HepG2 (cell line): ENCODE results near the gene ATP1A1. TPM values are rescaled to one million over a fixed set of nuclear protein-coding genes. Genes with fewer than 3 reads are reported as not detected.

ENCODE experiments used
- ATAC-seq: fragments of 200-7000 bp; cut with Tn5 transposase; 3 replicates; pipeline ENCODE4 v1.9.1; 2020; ENCODE audit warnings: mild to moderate bottlenecking, moderate library complexity
- BruUV-seq: library from RNA; stranded (reverse); fragments of 400-500 nt; replicated peaks from 2 replicates; lab custom pipeline; 2021; lab: Mats Ljungman, UMichigan
- CTCF ChIA-PET: fragments of 300-600 bp; formaldehyde crosslinking; extraction: SDS; loops from one replicate; lab custom pipeline; 2021; ENCODE audit warnings: low total read pairs, inconsistent platforms, low intra/inter-chr PET ratio; lab: Yijun Ruan, JAX
- POLR2A ChIA-PET: fragments of 350-600 bp; sonication (Branson Sonifier 250); formaldehyde crosslinking; loops from one replicate; lab custom pipeline; 2020; ENCODE audit warnings: antibody characterized with exemption, inconsistent platforms; lab: Yijun Ruan, JAX
- DNase-seq: peaks from one replicate; pipeline ENCODE4 v3.0.0-alpha.2; 2015; ENCODE audit warnings: low spot score
- FAIRE-seq: peaks from 3 replicates; lab custom pipeline; 2011; peaks lifted over from hg19 to GRCh38; lab: Jason Lieb, UNC
- H2AFZ ChIP-seq: one replicate; pipeline ENCODE4 v1.6.1; 2011; ENCODE audit warnings: low read length, inconsistent platforms
- H3K27ac ChIP-seq: fragments of 300-600 bp; 3 replicates; pipeline ENCODE4 v1.8.0; 2011; ENCODE audit warnings: mixed run types, mild to moderate bottlenecking, mixed read lengths, low read length, inconsistent platforms; ENCODE audit not compliant: insufficient read depth; ENCODE audit errors: extremely low read length
- H3K27me3 ChIP-seq, 2 experiments: fragments of 200-600 bp in 1 of 2; 2 replicates in 1 of 2; 3 replicates in 1 of 2; pipeline versions ENCODE4 v1.6.0 to v1.8.0; 2011; ENCODE audit warnings: low read length in 2 of 2, mild to moderate bottlenecking in 2 of 2, moderate library complexity in 2 of 2, inconsistent platforms in 1 of 2; ENCODE audit not compliant: insufficient read depth in 2 of 2, control insufficient read depth in 1 of 2
- H3K36me3 ChIP-seq, 2 experiments: fragments of 200-600 bp in 1 of 2; replicated peaks in 1 of 2; 2 replicates in 1 of 2; 3 replicates in 1 of 2; pipeline versions ENCODE4 v1.5.1 to v1.8.0; 2011; ENCODE audit warnings: low read length in 2 of 2, inconsistent platforms in 1 of 2; ENCODE audit not compliant: insufficient read depth in 2 of 2, control insufficient read depth in 1 of 2
- H3K4me1 ChIP-seq: 2 replicates; pipeline ENCODE4 v1.5.1; 2012; ENCODE audit warnings: low read length, inconsistent platforms; ENCODE audit not compliant: insufficient read depth
- H3K4me2 ChIP-seq: 2 replicates; pipeline ENCODE4 v1.6.0; 2011; ENCODE audit warnings: low read depth, low read length, inconsistent platforms
- H3K4me3 ChIP-seq, 3 experiments: fragments of 200-600 bp in 1 of 3; sonication (generic), shearing (Covaris generic) in 1 of 3; replicated peaks in 1 of 3; 2 replicates each; pipeline ENCODE4 v1.5.1; 2011 to 2016; ENCODE audit warnings: low read length in 3 of 3, inconsistent platforms in 2 of 3, low read depth in 2 of 3, mild to moderate bottlenecking in 2 of 3, control low read depth in 1 of 3, mixed read lengths in 1 of 3; ENCODE audit not compliant: insufficient read depth in 1 of 3
- H3K79me2 ChIP-seq: one replicate; pipeline ENCODE4 v1.6.1; 2011; ENCODE audit warnings: low read length, inconsistent platforms; ENCODE audit not compliant: insufficient read depth
- H3K9ac ChIP-seq: 2 replicates; pipeline ENCODE4 v1.6.0; 2011; ENCODE audit warnings: mild to moderate bottlenecking, low read depth, low read length, inconsistent platforms; ENCODE audit not compliant: insufficient read depth
- H3K9me3 ChIP-seq: 2 replicates; pipeline ENCODE4 v1.5.1; 2012; ENCODE audit warnings: mild to moderate bottlenecking, low read length
- H4K20me1 ChIP-seq: 2 replicates; pipeline ENCODE4 v1.6.0; 2011; ENCODE audit warnings: inconsistent platforms, mild to moderate bottlenecking, low read length, moderate library complexity; ENCODE audit not compliant: insufficient read depth
- ASH2L ChIP-seq: fragments of 300-600, 200-600 bp; sonication (generic); IDR thresholded peaks from 2 replicates; pipeline ENCODE4 v1.7.0; 2017; ENCODE audit warnings: low read depth, mild to moderate bottlenecking, moderate library complexity, mixed read lengths, low read length; ENCODE audit not compliant: insufficient read length
- CHD4 ChIP-seq: fragments of 200-600 bp; sonication (generic); IDR thresholded peaks from 2 replicates; pipeline ENCODE4 v1.7.0; 2017; ENCODE audit warnings: mild to moderate bottlenecking, low read length, borderline replicate concordance
- FOXO1 ChIP-seq: sonication (generic); formaldehyde crosslinking; IDR thresholded peaks from 2 replicates; pipeline ENCODE4 v1.4.0; 2020; ENCODE audit warnings: missing genetic modification reagents
- JDP2 ChIP-seq: sonication (generic); formaldehyde crosslinking; IDR thresholded peaks from 2 replicates; pipeline ENCODE4 v1.8.1; 2022; ENCODE audit warnings: missing genetic modification reagents, borderline replicate concordance
- NFRKB ChIP-seq: fragments of 450-650 bp; IDR thresholded peaks from 2 replicates; pipeline ENCODE4 v1.6.1; 2017
- ONECUT2 ChIP-seq: sonication (generic); formaldehyde crosslinking; IDR thresholded peaks from 2 replicates; pipeline ENCODE4 v1.4.0; 2020; ENCODE audit warnings: missing genetic modification reagents
- POLR2AphosphoS2 ChIP-seq: IDR thresholded peaks from 2 replicates; pipeline ENCODE4 v1.6.1; 2011; ENCODE audit warnings: low read depth, low read length, improper control_type of control experiment
- SRSF4 ChIP-seq: fragments of 200-400 bp; formaldehyde crosslinking; IDR thresholded peaks from one replicate; pipeline ENCODE4 v1.6.1; 2018; ENCODE audit warnings: mild to moderate bottlenecking, low read depth, low read length, moderate library complexity; ENCODE audit not compliant: poor library complexity, severe bottlenecking
- TCF7L2 ChIP-seq: IDR thresholded peaks from 2 replicates; pipeline ENCODE4 v1.6.1; 2011; ENCODE audit warnings: mild to moderate bottlenecking, low read depth, low read length, moderate library complexity
- ZNF234 ChIP-seq: sonication (generic); formaldehyde crosslinking; conservative IDR thresholded peaks from 2 replicates; pipeline ENCODE4 v1.5.1; 2020; ENCODE audit warnings: mild to moderate bottlenecking, missing genetic modification reagents
- ZNF550 ChIP-seq: sonication (generic); formaldehyde crosslinking; IDR thresholded peaks from 2 replicates; pipeline ENCODE4 v1.4.0; 2020; ENCODE audit warnings: mild to moderate bottlenecking, missing genetic modification reagents, borderline replicate concordance
- ZNF616 ChIP-seq: sonication (generic); formaldehyde crosslinking; IDR thresholded peaks from 2 replicates; pipeline ENCODE4 v1.5.0; 2020; ENCODE audit warnings: low read depth, mild to moderate bottlenecking, missing genetic modification reagents
- ZNF709 ChIP-seq: sonication (generic); formaldehyde crosslinking; IDR thresholded peaks from 2 replicates; pipeline ENCODE4 v1.5.0; 2020; ENCODE audit warnings: mild to moderate bottlenecking, missing genetic modification reagents
- ZNF816 ChIP-seq: sonication (generic); formaldehyde crosslinking; IDR thresholded peaks from 2 replicates; pipeline ENCODE4 v1.8.0; 2022; ENCODE audit warnings: missing genetic modification reagents, mild to moderate bottlenecking, borderline replicate concordance
- WGBS: methylation state at CpG from one replicate; pipeline ENCODE4 v1.1.6; 2017; ENCODE audit warnings: low lambda C conversion rate; 5-methylcytosine and 5-hydroxymethylcytosine counted together
- in situ Hi-C: cut with HindIII; loops from 2 replicates; pipeline ENCODE4 v1.10.0; 2017; ENCODE audit warnings: low pct_unique_long_range_greater_than_20kb; ENCODE audit not compliant: extremely low pct_ligation_motif_present
- intact Hi-C: fragments of 100-400 bp; cut with micrococcal nuclease; formaldehyde crosslinking; loops from one replicate; pipeline ENCODE4 v1.10.0; 2022; ENCODE audit not compliant: unreplicated experiment
- polyA plus RNA-seq, 8 experiments: library from polyadenylated mRNA; depleted of rRNA in 3 of 8; stranded (reverse) in 7 of 8; unstranded in 1 of 8; fragments of >200 nt; fragmentation: Illumina TruSeq in 4 of 8; extraction: Trizol in 4 of 8; gene quantifications; 2 replicates each; pipeline versions ENCODE4 v1.2.1 to v1.2.3, GENCODE V29; 2011 to 2016; ENCODE audit warnings: low read depth in 4 of 8, missing spikeins in 1 of 8, mixed read lengths in 1 of 8; ENCODE audit not compliant: insufficient read depth in 1 of 8
- total RNA-seq, 5 experiments: library from RNA; depleted of rRNA; stranded (reverse); fragments of >200 nt; fragmentation: Illumina TruSeq; extraction: Trizol; gene quantifications; 2 replicates each; pipeline ENCODE4 v1.2.3, GENCODE V29; 2016; ENCODE audit warnings: low read depth in 1 of 5

The ATP1A1 gene
- total and polyA plus RNA-seq, 2 of the 13 experiments (the other 11 are each of a cell fraction or from before 2014, with no cell fraction given) = 280 to 705 TPM

GRCh38 chr1:116359871-116360270, 13.2 kb upstream of the ATP1A1 start:
- Histone ChIP-seq H3K4me2 (no peak overlapping the region), H3K4me3 (no peak overlapping the region), H3K27ac (no peak overlapping the region), H3K36me3 (no peaks in the 10 kb centered on the region), H3K79me2 (no peaks in the 10 kb centered on the region), H4K20me1 (no peaks in the 10 kb centered on the region), H3K4me1 (peaks cover 32% of the 10 kb centered on the region), H3K9me3 (no peaks in the 10 kb centered on the region), H2AFZ (no peak overlapping the region), H3K9ac (no peak overlapping the region), H3K27me3 (0 out of 5 replicates have a peak, but pooled peaks cover 0 to 6% of the 10 kb centered on the region in 2 experiments)
- 85% methylated on average over 1 of the region's 1 CpG for WGBS
- FAIRE-seq (no peak), ATAC-seq (no peak), DNase-seq (no peak)
- no peak for TF ChIP-seq POLR2AphosphoS2
- no peak for TF ChIP-seq JDP2 (CRISPR knock-in tag)
- no peak for TF ChIP-seq FOXO1
- no peak for TF ChIP-seq ZNF709 (CRISPR knock-in tag)
- no peak for TF ChIP-seq CHD4
- TF ChIP-seq SRSF4 = no peak
- TF ChIP-seq ASH2L = no peak
- TF ChIP-seq ONECUT2 (CRISPR knock-in tag) = no peak
- TF ChIP-seq ZNF616 = no peak
- no peak for TF ChIP-seq ZNF816 (CRISPR knock-in tag)
- no peak for TF ChIP-seq ZNF550 (CRISPR knock-in tag)
- no peak for TF ChIP-seq ZNF234 (CRISPR knock-in tag)
- TF ChIP-seq NFRKB = no peak
- TF ChIP-seq TCF7L2 = no peak
- in situ Hi-C loops (no loop called here), intact Hi-C loops (no loop called here)
- ChIA-PET POLR2A (interaction anchor here (1.5 kb wide), 1 partner anchor 126 kb away, joined by 4 read pairs; no protein-coding TSS in a partner anchor), CTCF (interaction anchor here (1.8 kb wide), 1 partner anchor 139 kb away, joined by 5 read pairs; no protein-coding TSS in a partner anchor)
- no TSS peak for BruUV-seq
